ENCODE data around the gene ENOX1.

ENOX1 gene

DNA sequence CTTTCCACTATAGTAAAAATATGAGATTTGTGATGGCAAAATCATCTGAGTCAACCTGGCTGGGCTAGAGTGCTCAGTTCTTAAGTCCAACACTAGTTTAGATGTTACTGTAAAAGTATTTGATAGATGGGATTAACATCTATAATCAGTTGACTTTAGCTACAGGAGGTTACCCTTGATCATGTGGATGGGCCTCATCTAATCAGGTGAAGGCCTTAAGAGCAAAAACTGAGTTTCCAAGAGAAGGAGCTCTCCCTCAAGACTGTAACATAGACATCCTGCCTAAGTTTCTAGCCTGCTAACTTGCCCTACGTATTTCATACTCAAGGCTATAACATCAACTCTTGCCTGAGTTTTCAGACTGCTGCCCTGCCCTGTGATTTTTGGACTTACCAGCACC, 132.8 kb downstream of the ENOX1 start:
- TF ChIP-seq, protein P1, sequence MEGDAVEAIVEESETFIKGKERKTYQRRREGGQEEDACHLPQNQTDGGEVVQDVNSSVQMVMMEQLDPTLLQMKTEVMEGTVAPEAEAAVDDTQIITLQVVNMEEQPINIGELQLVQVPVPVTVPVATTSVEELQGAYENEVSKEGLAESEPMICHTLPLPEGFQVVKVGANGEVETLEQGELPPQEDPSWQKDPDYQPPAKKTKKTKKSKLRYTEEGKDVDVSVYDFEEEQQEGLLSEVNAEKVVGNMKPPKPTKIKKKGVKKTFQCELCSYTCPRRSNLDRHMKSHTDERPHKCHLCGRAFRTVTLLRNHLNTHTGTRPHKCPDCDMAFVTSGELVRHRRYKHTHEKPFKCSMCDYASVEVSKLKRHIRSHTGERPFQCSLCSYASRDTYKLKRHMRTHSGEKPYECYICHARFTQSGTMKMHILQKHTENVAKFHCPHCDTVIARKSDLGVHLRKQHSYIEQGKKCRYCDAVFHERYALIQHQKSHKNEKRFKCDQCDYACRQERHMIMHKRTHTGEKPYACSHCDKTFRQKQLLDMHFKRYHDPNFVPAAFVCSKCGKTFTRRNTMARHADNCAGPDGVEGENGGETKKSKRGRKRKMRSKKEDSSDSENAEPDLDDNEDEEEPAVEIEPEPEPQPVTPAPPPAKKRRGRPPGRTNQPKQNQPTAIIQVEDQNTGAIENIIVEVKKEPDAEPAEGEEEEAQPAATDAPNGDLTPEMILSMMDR (IDR thresholded peaks at IDR 0.05; ENCODE audit: low read depth, low read length, missing control alignments): no peak
- no peak overlapping the region for H3K4me3 ChIP-seq (ENCODE audit: low read depth, low read length)
- DNase-seq (ENCODE audit: low read depth): no peak

DNA sequence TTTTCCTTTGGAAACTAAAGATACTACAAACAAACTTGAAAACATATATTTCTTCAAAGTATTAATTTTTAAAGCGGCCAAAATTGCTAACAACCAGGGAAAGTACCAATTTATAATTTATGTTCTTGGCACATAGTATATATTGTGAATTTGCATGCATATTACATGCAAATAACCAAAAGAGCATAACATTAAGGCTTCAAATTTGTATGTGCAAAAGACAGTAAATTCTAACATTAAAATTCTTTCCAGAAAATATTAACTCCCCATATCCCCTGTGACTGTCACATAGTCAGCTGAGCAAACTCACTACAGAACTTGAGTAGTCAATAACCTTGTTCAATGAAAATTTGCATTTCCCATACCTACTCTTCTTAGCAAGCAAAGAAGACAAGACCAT, 133.4 kb downstream of the ENOX1 start:
- H3K4me3 ChIP-seq (ENCODE audit: low read depth, low read length): no peak overlapping the region
- TF ChIP-seq, protein P1 (IDR thresholded peaks at IDR 0.05; ENCODE audit: low read depth, low read length, missing control alignments): no peak
- DNase-seq (ENCODE audit: low read depth): no peak

DNA sequence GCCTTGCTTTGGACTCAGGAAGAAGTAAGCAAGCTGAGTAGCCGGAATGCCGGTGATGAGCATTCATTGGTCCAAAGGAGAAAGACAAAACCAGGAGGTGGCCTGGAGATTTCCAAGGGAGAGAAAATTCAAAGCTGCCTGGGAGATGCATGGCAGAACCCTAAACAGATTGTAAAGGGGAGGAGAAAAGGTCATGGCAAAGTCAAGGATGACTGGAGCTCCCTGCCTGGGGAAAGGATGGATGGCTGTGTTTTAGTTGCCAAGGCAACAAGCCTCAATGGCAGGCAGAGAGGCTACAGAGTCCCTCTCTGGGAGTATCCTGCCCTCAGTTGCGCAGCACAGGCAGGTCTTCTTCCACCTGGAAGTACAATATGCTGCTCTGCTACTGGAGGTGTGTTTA, 134.0 kb downstream of the ENOX1 start:
- TF ChIP-seq, protein P1 (IDR thresholded peaks at IDR 0.05; ENCODE audit: low read depth, low read length, missing control alignments): no peak
- DNase-seq (ENCODE audit: low read depth): no peak
- no peak overlapping the region for H3K4me3 ChIP-seq (ENCODE audit: low read depth, low read length)

DNA sequence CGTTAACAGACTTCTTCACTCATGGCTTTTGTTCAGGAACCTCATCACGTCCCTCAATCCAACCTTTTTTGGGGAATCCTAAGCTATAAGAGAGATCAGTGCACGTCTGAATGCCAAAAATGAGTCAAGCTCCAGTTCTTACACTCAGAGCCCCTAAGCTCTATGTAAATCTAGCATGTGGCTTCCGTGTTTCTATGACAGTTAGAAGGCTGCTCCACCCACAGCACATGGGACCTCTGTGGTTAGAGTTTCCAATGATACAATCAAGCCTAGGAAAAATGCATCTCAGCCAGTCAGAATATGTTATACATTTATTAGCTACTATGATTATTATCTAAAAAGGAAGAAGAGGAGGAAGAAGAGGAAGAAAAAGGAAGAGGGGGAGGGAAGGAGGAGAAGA, 135.9 kb downstream of the ENOX1 start:
- no peak overlapping the region for H3K4me3 ChIP-seq (ENCODE audit: low read depth, low read length)
- TF ChIP-seq, protein P1 (IDR thresholded peaks at IDR 0.05; ENCODE audit: low read depth, low read length, missing control alignments): no peak
- no peak for DNase-seq (ENCODE audit: low read depth)

DNA sequence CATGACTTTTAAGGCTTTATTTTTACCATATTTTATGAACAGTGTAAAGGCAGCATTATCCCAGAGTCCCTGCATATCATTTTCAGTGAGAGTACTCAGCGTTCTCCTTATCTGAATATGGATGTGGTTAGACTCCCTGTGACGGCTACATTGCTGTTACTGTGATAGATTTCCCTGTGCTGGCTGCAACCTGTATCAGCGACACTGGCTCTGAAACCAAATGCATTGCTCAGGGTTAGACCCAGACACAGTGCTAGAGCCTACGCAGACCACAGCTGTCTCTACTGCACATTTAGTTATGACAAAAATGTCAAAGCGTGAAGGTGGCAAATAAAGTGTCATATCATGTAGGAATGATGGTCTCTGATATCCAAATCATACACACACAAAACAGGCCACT, 138.0 kb downstream of the ENOX1 start:
- TF ChIP-seq, protein P1 (IDR thresholded peaks at IDR 0.05; ENCODE audit: low read depth, low read length, missing control alignments): no peak
- DNase-seq (ENCODE audit: low read depth): no peak

DNA sequence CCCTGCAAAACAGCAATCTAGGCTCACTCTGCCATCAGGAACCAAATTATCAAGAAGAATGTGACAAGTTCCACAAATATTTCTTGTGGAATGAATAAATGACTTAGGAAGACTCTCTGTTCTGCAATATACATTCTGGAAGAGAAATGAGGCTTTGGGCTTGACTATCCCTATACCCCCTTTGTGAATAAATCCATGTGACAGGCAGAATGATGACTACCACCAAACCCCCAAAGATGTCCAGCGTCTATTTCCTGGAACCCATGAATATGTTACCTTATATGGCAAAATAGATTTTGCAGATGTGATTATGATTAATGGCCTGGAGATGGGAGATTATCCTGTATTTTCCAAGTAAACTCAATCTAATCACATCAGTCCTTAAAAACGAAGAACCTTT, 139.3 kb downstream of the ENOX1 start:
- TF ChIP-seq, protein P1 (IDR thresholded peaks at IDR 0.05; ENCODE audit: low read depth, low read length, missing control alignments): no peak
- DNase-seq (ENCODE audit: low read depth): no peak
- no peak overlapping the region for H3K4me3 ChIP-seq (ENCODE audit: low read depth, low read length)

More for the DNA sequence above, 138.0 kb downstream of the ENOX1 start:
- no peak overlapping the region for H3K4me3 ChIP-seq (ENCODE audit: low read depth, low read length)

DNA sequence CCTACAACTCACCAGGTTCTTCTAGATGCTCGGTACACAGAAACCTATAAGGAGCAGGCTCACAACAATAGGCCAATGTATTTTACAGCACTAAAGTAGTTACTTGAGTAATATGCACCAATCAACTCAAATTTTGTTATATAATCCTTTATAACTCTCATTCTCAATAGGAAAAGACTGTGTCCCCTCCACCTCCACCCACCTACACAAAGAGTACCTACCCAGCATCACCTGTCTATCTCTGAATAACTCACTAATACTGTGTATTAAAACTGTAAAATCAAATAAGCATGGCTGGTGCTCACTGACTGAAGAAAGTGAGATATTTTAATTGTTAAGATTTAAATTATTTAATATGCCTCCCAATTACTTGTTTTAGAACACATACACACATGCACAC, 146.3 kb downstream of the ENOX1 start:
- no peak overlapping the region for H3K4me3 ChIP-seq (ENCODE audit: low read depth, low read length)
- no peak for DNase-seq (ENCODE audit: low read depth)
- TF ChIP-seq, protein P1 (IDR thresholded peaks at IDR 0.05; ENCODE audit: low read depth, low read length, missing control alignments): no peak

Measured in GM12864 (cell line).